NT2/D1 (cell line): ENCODE data around the gene TRAF4.
"Not testable (repeated sequence)": the region's sequence is repeated elsewhere in the genome, so short reads cannot be mapped to it uniquely, and the experiment has no call there.

Experiments
- DNase-seq: peaks from one replicate; pipeline ENCODE4 v3.0.0-alpha.2; 2011; ENCODE audit warnings: low read depth, low spot score
- H3K27me3 ChIP-seq: 2 replicates; pipeline ENCODE4 v1.6.0; 2011; ENCODE audit warnings: mild to moderate bottlenecking; ENCODE audit not compliant: insufficient read length, insufficient read depth
- H3K36me3 ChIP-seq: 2 replicates; pipeline ENCODE4 v1.6.1; 2011; ENCODE audit warnings: mild to moderate bottlenecking, low read length, mixed read lengths; ENCODE audit not compliant: insufficient read depth, insufficient read length
- H3K4me1 ChIP-seq: 2 replicates; pipeline ENCODE4 v1.5.1; 2011; ENCODE audit not compliant: insufficient read depth, insufficient read length
- H3K4me3 ChIP-seq: 2 replicates; pipeline ENCODE4 v1.5.1; 2011; ENCODE audit warnings: low read depth; ENCODE audit not compliant: insufficient read length
- H3K9ac ChIP-seq: 2 replicates; pipeline ENCODE4 v1.6.0; 2011; ENCODE audit warnings: low read depth; ENCODE audit not compliant: insufficient read length
- H3K9me3 ChIP-seq: 2 replicates; pipeline ENCODE4 v1.5.1; 2011; ENCODE audit warnings: mild to moderate bottlenecking, low read length; ENCODE audit not compliant: insufficient read depth
- SUZ12 ChIP-seq: IDR thresholded peaks from 2 replicates; pipeline ENCODE4 v1.6.1; 2011; ENCODE audit not compliant: insufficient read length, insufficient read depth; ENCODE audit errors: extremely low read depth
- YY1 ChIP-seq: IDR thresholded peaks from 2 replicates; pipeline ENCODE4 v1.6.1; 2011; ENCODE audit not compliant: insufficient read length, insufficient read depth
- ZNF274 ChIP-seq: IDR thresholded peaks from 2 replicates; pipeline ENCODE4 v1.6.1; 2011; ENCODE audit warnings: mild to moderate bottlenecking, low read depth, low read length

TRAF4 gene

DNA sequence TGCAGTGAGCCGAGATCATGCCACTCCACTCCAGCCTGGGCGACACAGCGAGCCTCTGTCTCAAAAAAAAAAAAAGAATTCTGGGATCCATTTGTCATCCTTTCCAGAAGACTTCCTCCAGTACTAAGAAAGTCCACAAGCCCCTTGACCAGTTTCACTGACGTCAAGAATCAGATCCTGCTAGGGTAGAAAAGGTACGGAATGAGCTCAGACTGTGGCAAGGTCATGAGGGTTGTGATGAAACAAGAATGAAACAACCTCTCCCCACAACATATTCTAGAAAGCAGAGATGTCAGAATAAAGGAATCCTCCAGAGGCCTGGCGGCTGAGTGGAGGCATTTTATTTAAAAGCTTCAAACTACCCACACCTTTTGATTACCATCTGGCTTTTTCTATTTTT is 29.9 kb downstream of the TRAF4 start:
- Histone ChIP-seq H3K4me3 (no peak overlapping the region), H3K4me1 (no peaks in the 10 kb centered on the region), H3K9ac (no peak overlapping the region), H3K9me3 (no peaks in the 10 kb centered on the region), H3K36me3 (peaks cover 2% of the 10 kb centered on the region), H3K27me3 (no peaks in the 10 kb centered on the region)
- DNase-seq, result no peak
- TF ChIP-seq SUZ12 (no peak), YY1 (no peak), ZNF274 (no peak)

DNA sequence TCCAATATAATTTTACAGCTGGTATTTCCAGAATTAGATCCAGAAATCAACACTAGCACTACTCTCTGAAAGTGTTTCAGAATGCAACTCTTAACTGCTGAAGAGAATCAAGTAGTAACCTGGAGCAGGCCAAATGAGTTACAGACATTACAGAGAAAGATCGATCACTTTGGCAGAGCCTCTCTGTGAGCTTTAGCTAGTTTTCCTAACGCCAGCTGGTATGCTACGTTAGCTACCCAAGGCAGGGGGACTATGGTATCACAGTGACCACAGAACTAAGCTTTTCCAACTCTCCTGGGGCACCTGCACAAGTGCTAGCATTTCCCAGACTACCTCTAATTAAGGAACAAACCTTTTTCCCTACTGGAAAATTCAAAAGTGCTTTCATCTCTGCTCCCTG is 30.4 kb downstream of the TRAF4 start:
- Histone ChIP-seq H3K36me3 (peaks cover 2% of the 10 kb centered on the region), H3K9me3 (no peaks in the 10 kb centered on the region), H3K27me3 (no peaks in the 10 kb centered on the region), H3K4me1 (no peaks in the 10 kb centered on the region), H3K4me3 (no peak overlapping the region), H3K9ac (no peak overlapping the region)
- no peak for DNase-seq
- no peak for TF ChIP-seq SUZ12
- TF ChIP-seq ZNF274, result no peak
- no peak for TF ChIP-seq YY1

DNA sequence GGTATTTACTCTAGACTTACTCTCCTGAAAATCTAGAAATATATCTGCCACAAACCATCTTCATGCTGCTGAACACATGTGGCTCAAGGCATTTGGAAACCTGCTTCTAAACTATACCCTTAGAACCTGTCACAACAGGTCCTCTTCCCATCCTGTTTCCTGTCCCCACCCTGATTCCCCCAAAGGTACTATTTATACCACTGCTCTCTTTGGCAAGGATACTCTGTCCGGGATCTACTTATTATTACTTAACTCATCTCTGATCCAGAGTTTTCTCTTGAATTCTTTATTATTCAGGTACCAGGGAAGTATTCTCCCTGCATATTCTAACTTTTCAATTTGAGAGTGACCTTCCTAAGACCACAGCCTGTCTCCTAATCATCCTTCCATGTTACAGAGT is 33.4 kb downstream of the TRAF4 start:
- no peaks in the 10 kb centered on the region for H3K9me3 ChIP-seq
- H3K27me3 ChIP-seq, result no peaks in the 10 kb centered on the region
- no peak for DNase-seq
- no peak overlapping the region for H3K9ac ChIP-seq
- peaks cover 2% of the 10 kb centered on the region for H3K36me3 ChIP-seq
- TF ChIP-seq ZNF274 (no peak), SUZ12 (no peak), YY1 (no peak)
- no peaks in the 10 kb centered on the region for H3K4me1 ChIP-seq
- no peak overlapping the region for H3K4me3 ChIP-seq

DNA sequence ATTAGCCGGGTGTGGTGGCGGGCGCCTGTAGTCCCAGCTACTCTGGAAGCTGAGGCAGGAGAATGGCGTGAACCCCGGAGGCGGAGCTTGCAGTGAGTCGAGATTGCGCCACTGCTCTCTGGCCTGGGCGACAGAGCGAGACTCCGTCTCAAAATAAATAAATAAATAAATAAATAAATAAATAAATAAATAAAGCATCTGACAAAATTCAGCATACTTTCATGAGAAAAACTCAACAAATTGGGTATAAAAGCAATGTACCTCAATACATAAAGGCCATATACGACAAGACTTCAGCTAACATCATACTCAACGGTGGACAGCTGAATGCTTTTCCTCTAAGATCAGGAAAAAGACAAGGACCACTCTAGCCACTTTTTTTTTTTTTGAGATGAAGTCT is 35.8 kb downstream of the TRAF4 start:
- not testable (repeated sequence) for H3K9me3 ChIP-seq, H3K36me3 ChIP-seq, H3K4me3 ChIP-seq, H3K27me3 ChIP-seq, H3K4me1 ChIP-seq, DNase-seq, H3K9ac ChIP-seq

DNA sequence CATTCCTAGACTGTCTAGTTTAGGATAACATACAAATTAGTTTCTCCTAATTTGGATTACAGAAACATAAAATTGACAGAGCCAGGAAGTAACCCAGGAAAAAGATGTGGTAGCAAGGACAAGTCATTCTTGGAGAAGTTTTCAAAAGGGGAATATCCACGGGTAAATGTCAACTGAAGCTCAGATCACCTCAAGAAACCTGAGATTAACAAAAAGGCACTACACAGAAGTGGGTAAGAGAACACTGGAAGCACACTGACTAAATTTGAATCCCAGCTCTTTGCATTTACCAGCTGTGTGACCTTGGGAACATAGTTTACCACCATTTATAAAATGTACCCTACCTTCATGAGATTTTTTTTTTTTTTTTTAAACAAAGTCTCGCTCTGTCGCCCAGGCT is 39.4 kb downstream of the TRAF4 start:
- no peak for DNase-seq
- no peak overlapping the region for H3K9ac ChIP-seq
- TF ChIP-seq ZNF274, result no peak
- H3K4me1 ChIP-seq, result no peaks in the 10 kb centered on the region
- no peak overlapping the region for H3K4me3 ChIP-seq
- no peaks in the 10 kb centered on the region for H3K9me3 ChIP-seq
- H3K36me3 ChIP-seq, result peaks cover 4% of the 10 kb centered on the region
- no peaks in the 10 kb centered on the region for H3K27me3 ChIP-seq

DNA sequence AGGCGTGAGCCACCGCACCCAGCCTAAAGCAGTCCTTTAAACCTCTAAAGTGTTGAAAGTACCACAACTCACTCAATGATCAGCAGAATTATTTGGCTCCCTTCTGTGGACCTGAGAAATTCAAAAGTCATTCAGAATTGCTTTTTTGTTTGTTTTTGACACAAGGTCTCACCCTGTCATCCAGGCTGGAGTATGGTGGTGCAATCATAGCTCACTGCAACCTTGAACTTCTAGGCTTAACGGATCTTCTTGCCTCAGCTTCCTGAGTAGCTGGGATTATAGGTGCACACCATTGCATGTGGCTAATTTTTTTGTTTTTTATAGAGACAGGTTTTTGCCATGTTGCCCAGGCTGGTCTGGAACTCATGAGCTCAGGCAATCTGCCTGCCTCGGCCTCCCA is 44.3 kb downstream of the TRAF4 start:
- no peak for DNase-seq
- H3K9ac ChIP-seq, result no peak overlapping the region
- H3K27me3 ChIP-seq, result no peaks in the 10 kb centered on the region
- H3K36me3 ChIP-seq, result peaks cover 6% of the 10 kb centered on the region
- no peak overlapping the region for H3K4me3 ChIP-seq
- TF ChIP-seq SUZ12 (no peak), YY1 (no peak), ZNF274 (no peak)
- H3K4me1 ChIP-seq, result no peaks in the 10 kb centered on the region
- no peaks in the 10 kb centered on the region for H3K9me3 ChIP-seq

DNA sequence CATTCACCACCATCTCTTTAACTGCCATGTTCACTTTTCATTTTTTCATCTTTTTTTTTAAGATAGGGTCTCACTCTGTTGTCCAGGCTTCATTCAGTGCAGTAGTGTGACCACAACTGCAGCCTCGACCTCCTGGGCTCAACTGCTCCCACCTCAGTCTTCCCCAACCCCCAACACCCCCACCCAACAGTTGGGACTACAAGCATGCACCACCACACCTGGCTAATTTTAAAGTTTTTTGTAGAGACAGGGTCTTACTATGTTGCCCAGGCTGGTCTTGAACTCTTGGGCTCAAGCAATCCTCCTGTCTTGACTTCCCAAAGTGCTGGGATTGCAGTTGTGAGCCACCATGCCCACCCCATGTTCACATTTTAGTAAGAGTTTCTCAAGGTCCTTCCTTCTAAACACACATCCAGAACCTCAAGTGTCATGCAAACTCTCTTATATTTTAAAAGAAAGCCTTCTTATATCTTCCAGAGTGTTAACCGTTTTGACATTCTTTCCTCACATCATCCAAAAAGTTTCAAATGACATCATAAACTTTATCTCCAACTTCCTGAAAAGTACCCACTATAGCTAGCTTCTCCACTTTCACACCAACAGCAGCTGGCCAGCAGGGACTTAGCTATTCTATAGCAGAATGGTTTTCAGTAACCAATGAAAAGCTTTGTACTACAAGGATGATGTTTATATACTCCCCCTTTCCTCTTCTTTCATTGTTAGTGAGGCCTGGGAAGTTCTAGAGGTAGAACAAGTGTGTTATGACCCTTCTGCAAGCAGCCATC is 49.3 kb downstream of the TRAF4 start:
- H3K9ac ChIP-seq, result no peak overlapping the region
- no peaks in the 10 kb centered on the region for H3K4me1 ChIP-seq
- H3K4me3 ChIP-seq, result no peak overlapping the region
- H3K9me3 ChIP-seq, result no peaks in the 10 kb centered on the region
- no peak for DNase-seq
- H3K27me3 ChIP-seq, result no peaks in the 10 kb centered on the region
- H3K36me3 ChIP-seq, result peaks cover 5% of the 10 kb centered on the region
- no peak for TF ChIP-seq YY1
- TF ChIP-seq ZNF274, result no peak
- TF ChIP-seq SUZ12, result no peak

DNA sequence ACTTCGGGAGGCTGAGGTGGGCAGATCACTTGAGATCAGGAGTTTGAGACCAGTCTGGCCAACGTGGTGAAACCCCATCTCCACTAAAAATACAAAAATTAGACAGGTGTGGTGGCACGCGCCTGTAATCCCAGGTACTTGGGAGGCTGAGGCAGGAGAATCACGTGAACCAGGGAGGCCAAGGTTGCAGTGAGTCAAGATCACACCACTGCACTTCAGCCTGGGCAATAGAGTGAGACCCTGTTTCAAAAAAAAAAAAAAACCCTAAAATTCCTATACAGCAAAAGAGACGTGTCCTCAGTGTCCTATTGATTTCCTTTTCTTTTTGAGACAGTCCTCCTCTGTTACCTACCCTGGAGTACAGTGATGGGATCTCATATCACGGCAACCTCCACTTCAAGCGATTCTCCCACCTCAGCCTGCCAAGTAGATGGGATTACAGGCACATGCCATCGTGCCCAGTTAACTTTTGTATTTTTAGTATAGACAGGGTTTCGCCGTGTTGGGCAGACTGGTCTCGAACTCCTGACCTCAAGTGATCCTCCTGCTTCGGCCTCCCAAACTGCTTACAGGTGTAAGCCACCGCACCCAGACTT is 51.1 kb downstream of the TRAF4 start:
- not testable (repeated sequence) for H3K27me3 ChIP-seq, H3K36me3 ChIP-seq, H3K4me1 ChIP-seq, H3K9ac ChIP-seq, H3K9me3 ChIP-seq, DNase-seq, H3K4me3 ChIP-seq
